Spleen (tissue), 7 donors: ENCODE measurements around the gene BCOR.

ENCODE experiments used
- POLR2A ChIP-seq, 3 donors: fragments of 450-650 bp; IDR thresholded peaks; one replicate each; pipeline ENCODE4 v1.5.1; 2017; ENCODE audit warnings: antibody characterized with exemption in 3 of 3, mild to moderate bottlenecking in 1 of 3
- POLR2AphosphoS5 ChIP-seq, 3 donors: sonication (generic); formaldehyde crosslinking; IDR thresholded peaks; one replicate each; pipeline ENCODE4 v1.5.1; 2017; ENCODE audit warnings: antibody characterized with exemption in 3 of 3
- TF ChIP-seq, protein P1 (sequence below), 11 experiments: fragments of 200-600 bp in 7 of 11; fragments of 450-650 bp in 4 of 11; sonication (generic) in 4 of 11; IDR thresholded peaks in 8 of 11; conservative IDR thresholded peaks in 3 of 11; 1 replicate in 7 of 11; 2 replicates in 4 of 11; pipeline versions ENCODE4 v1.4.0 to v1.8.0; 2016 to 2021; ENCODE audit warnings: antibody characterized with exemption in 11 of 11, inconsistent platforms in 4 of 11, mild to moderate bottlenecking in 1 of 11
- donor health status: DM: no; HTN: no; CAD: no; lungs with moderate emphysema.
- donor health status: DM: no; HTN: no; CAD: no.
- donor health status: DM: no; HTN: no; CAD: no.

DNA sequence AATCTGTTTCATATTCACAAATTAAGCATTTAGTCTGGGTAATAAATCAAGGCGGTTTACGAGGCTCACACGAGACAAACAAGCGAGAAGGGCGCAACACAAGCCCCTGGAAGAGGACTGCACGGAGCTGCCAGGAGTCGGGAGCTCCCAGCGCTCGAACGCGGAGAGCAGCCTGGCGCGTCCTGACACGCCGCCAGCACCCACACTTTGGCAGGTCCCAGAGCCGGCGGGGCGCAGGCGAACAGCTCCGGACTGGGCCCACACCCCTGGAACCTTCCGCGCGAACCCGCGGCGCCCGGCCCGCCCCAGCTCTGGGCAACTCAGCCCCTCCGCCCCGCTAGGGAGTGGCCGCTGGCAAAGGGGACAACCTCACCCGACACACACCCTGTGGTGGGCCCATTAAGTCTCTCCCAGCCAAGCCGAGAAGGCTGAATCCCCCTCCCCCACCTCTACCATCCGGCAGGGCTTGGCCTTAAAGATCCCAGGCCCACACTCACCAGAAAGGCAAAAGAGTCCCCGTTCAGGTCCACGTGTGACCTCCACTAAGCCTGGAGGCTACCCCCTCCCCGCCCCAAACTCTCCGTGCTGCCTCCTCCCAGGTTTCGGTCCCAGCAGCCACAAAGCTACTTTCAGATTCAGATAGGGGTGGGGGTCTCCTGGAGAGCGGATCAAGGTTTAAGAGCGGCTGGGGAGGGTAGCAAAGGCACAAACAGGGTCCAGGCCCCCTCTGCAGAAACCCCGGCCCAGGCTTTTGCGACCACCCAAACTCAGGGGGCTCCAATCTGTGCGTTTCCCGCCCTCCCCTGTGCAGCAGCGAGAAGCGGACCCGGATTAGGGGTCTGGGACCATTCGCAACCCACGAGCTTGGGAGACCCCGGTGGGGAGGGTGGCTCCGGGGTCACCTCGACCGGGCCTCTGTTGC lies 47.5 kb upstream of the BCOR start:
- TF ChIP-seq, protein P1, sequence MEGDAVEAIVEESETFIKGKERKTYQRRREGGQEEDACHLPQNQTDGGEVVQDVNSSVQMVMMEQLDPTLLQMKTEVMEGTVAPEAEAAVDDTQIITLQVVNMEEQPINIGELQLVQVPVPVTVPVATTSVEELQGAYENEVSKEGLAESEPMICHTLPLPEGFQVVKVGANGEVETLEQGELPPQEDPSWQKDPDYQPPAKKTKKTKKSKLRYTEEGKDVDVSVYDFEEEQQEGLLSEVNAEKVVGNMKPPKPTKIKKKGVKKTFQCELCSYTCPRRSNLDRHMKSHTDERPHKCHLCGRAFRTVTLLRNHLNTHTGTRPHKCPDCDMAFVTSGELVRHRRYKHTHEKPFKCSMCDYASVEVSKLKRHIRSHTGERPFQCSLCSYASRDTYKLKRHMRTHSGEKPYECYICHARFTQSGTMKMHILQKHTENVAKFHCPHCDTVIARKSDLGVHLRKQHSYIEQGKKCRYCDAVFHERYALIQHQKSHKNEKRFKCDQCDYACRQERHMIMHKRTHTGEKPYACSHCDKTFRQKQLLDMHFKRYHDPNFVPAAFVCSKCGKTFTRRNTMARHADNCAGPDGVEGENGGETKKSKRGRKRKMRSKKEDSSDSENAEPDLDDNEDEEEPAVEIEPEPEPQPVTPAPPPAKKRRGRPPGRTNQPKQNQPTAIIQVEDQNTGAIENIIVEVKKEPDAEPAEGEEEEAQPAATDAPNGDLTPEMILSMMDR (IDR thresholded peaks at IDR 0.05 in 8 of 11, conservative IDR thresholded peaks at IDR 0.05 in 3 of 11): no peak
- no peak for TF ChIP-seq POLR2A (IDR thresholded peaks at IDR 0.05)
- no peak for TF ChIP-seq POLR2AphosphoS5 (IDR thresholded peaks at IDR 0.05)
